HepG2 (cell line): ENCODE data around the gene NR3C2. TPM values are rescaled to one million over a fixed set of nuclear protein-coding genes. Genes with fewer than 3 reads are reported as not detected.

Experiments used
- ATAC-seq: fragments of 200-7000 bp; cut with Tn5 transposase; 3 replicates; pipeline ENCODE4 v1.9.1; 2020; ENCODE audit warnings: mild to moderate bottlenecking, moderate library complexity
- BruUV-seq: library from RNA; stranded (reverse); fragments of 400-500 nt; replicated peaks from 2 replicates; lab custom pipeline; 2021; lab: Mats Ljungman, UMichigan
- CTCF ChIA-PET: fragments of 300-600 bp; formaldehyde crosslinking; extraction: SDS; loops from one replicate; lab custom pipeline; 2021; ENCODE audit warnings: low total read pairs, inconsistent platforms, low intra/inter-chr PET ratio; lab: Yijun Ruan, JAX
- POLR2A ChIA-PET: fragments of 350-600 bp; sonication (Branson Sonifier 250); formaldehyde crosslinking; loops from one replicate; lab custom pipeline; 2020; ENCODE audit warnings: antibody characterized with exemption, inconsistent platforms; lab: Yijun Ruan, JAX
- DNase-seq: peaks from one replicate; pipeline ENCODE4 v3.0.0-alpha.2; 2015; ENCODE audit warnings: low spot score
- FAIRE-seq: peaks from 3 replicates; lab custom pipeline; 2011; peaks lifted over from hg19 to GRCh38; lab: Jason Lieb, UNC
- H2AFZ ChIP-seq: one replicate; pipeline ENCODE4 v1.6.1; 2011; ENCODE audit warnings: low read length, inconsistent platforms
- H3K27ac ChIP-seq: fragments of 300-600 bp; 3 replicates; pipeline ENCODE4 v1.8.0; 2011; ENCODE audit warnings: mixed run types, mild to moderate bottlenecking, mixed read lengths, low read length, inconsistent platforms; ENCODE audit not compliant: insufficient read depth; ENCODE audit errors: extremely low read length
- H3K27me3 ChIP-seq, 2 experiments: fragments of 200-600 bp in 1 of 2; 2 replicates in 1 of 2; 3 replicates in 1 of 2; pipeline versions ENCODE4 v1.6.0 to v1.8.0; 2011; ENCODE audit warnings: low read length in 2 of 2, mild to moderate bottlenecking in 2 of 2, moderate library complexity in 2 of 2, inconsistent platforms in 1 of 2; ENCODE audit not compliant: insufficient read depth in 2 of 2, control insufficient read depth in 1 of 2
- H3K36me3 ChIP-seq, 2 experiments: fragments of 200-600 bp in 1 of 2; replicated peaks in 1 of 2; 2 replicates in 1 of 2; 3 replicates in 1 of 2; pipeline versions ENCODE4 v1.5.1 to v1.8.0; 2011; ENCODE audit warnings: low read length in 2 of 2, inconsistent platforms in 1 of 2; ENCODE audit not compliant: insufficient read depth in 2 of 2, control insufficient read depth in 1 of 2
- H3K4me1 ChIP-seq: 2 replicates; pipeline ENCODE4 v1.5.1; 2012; ENCODE audit warnings: low read length, inconsistent platforms; ENCODE audit not compliant: insufficient read depth
- H3K4me2 ChIP-seq: 2 replicates; pipeline ENCODE4 v1.6.0; 2011; ENCODE audit warnings: low read depth, low read length, inconsistent platforms
- H3K4me3 ChIP-seq, 3 experiments: fragments of 200-600 bp in 1 of 3; sonication (generic), shearing (Covaris generic) in 1 of 3; replicated peaks in 1 of 3; 2 replicates each; pipeline ENCODE4 v1.5.1; 2011 to 2016; ENCODE audit warnings: low read length in 3 of 3, inconsistent platforms in 2 of 3, low read depth in 2 of 3, mild to moderate bottlenecking in 2 of 3, control low read depth in 1 of 3, mixed read lengths in 1 of 3; ENCODE audit not compliant: insufficient read depth in 1 of 3
- H3K79me2 ChIP-seq: one replicate; pipeline ENCODE4 v1.6.1; 2011; ENCODE audit warnings: low read length, inconsistent platforms; ENCODE audit not compliant: insufficient read depth
- H3K9ac ChIP-seq: 2 replicates; pipeline ENCODE4 v1.6.0; 2011; ENCODE audit warnings: mild to moderate bottlenecking, low read depth, low read length, inconsistent platforms; ENCODE audit not compliant: insufficient read depth
- H3K9me3 ChIP-seq: 2 replicates; pipeline ENCODE4 v1.5.1; 2012; ENCODE audit warnings: mild to moderate bottlenecking, low read length
- H4K20me1 ChIP-seq: 2 replicates; pipeline ENCODE4 v1.6.0; 2011; ENCODE audit warnings: inconsistent platforms, mild to moderate bottlenecking, low read length, moderate library complexity; ENCODE audit not compliant: insufficient read depth
- ATF7 ChIP-seq, 2 experiments: fragments of 450-650 bp in 1 of 2; sonication (generic) in 1 of 2; formaldehyde crosslinking in 1 of 2; IDR thresholded peaks; 2 replicates each; pipeline versions ENCODE4 v1.4.0 to v1.6.1; 2016 to 2020; ENCODE audit warnings: antibody characterized with exemption in 1 of 2, mild to moderate bottlenecking in 1 of 2, missing genetic modification reagents in 1 of 2
- CBX1 ChIP-seq: IDR thresholded peaks from one replicate; pipeline ENCODE4 v1.6.1; 2016; ENCODE audit warnings: antibody characterized with exemption, low read depth
- CREB1 ChIP-seq, 2 experiments: fragments of 450-650 bp in 1 of 2; IDR thresholded peaks; 2 replicates each; pipeline ENCODE4 v1.6.1; 2016 to 2017; ENCODE audit warnings: control low read depth in 1 of 2, mild to moderate bottlenecking in 1 of 2, missing compliant biosample characterization in 1 of 2, missing genetic modification characterization in 1 of 2
- HDAC2 ChIP-seq: sonication (generic); formaldehyde crosslinking; IDR thresholded peaks from 2 replicates; pipeline ENCODE4 v1.4.0; 2020; ENCODE audit warnings: missing genetic modification reagents
- HOXD1 ChIP-seq: sonication (generic); formaldehyde crosslinking; IDR thresholded peaks from 2 replicates; pipeline ENCODE4 v1.5.0; 2020; ENCODE audit warnings: missing genetic modification reagents
- LRRFIP1 ChIP-seq: sonication (generic); formaldehyde crosslinking; conservative IDR thresholded peaks from 2 replicates; pipeline ENCODE4 v1.4.0; 2020; ENCODE audit warnings: missing genetic modification reagents
- TP53 ChIP-seq: sonication (generic); formaldehyde crosslinking; conservative IDR thresholded peaks from 2 replicates; pipeline ENCODE4 v1.4.0; 2020; ENCODE audit warnings: missing genetic modification reagents
- ZNF331 ChIP-seq: sonication (generic); formaldehyde crosslinking; IDR thresholded peaks from 2 replicates; pipeline ENCODE4 v1.4.0; 2020; ENCODE audit warnings: missing genetic modification reagents
- ZNF431 ChIP-seq: sonication (generic); formaldehyde crosslinking; IDR thresholded peaks from 2 replicates; pipeline ENCODE4 v1.9.0; 2022; ENCODE audit warnings: missing genetic modification reagents, low read depth, mild to moderate bottlenecking, borderline replicate concordance
- ZNF614 ChIP-seq: IDR thresholded peaks from 2 replicates; pipeline ENCODE4 v1.6.1; 2018; ENCODE audit warnings: missing biosample characterization, missing genetic modification reagents, inconsistent platforms, borderline replicate concordance
- ZNF720 ChIP-seq: sonication (generic); formaldehyde crosslinking; IDR thresholded peaks from 2 replicates; pipeline ENCODE4 v1.4.0; 2020; ENCODE audit warnings: missing genetic modification reagents
- WGBS: methylation state at CpG from one replicate; pipeline ENCODE4 v1.1.6; 2017; ENCODE audit warnings: low lambda C conversion rate; 5-methylcytosine and 5-hydroxymethylcytosine counted together
- in situ Hi-C: cut with HindIII; loops from 2 replicates; pipeline ENCODE4 v1.10.0; 2017; ENCODE audit warnings: low pct_unique_long_range_greater_than_20kb; ENCODE audit not compliant: extremely low pct_ligation_motif_present
- intact Hi-C: fragments of 100-400 bp; cut with micrococcal nuclease; formaldehyde crosslinking; loops from one replicate; pipeline ENCODE4 v1.10.0; 2022; ENCODE audit not compliant: unreplicated experiment
- polyA plus RNA-seq, 8 experiments: library from polyadenylated mRNA; depleted of rRNA in 3 of 8; stranded (reverse) in 7 of 8; unstranded in 1 of 8; fragments of >200 nt; fragmentation: Illumina TruSeq in 4 of 8; extraction: Trizol in 4 of 8; gene quantifications; 2 replicates each; pipeline versions ENCODE4 v1.2.1 to v1.2.3, GENCODE V29; 2011 to 2016; ENCODE audit warnings: low read depth in 4 of 8, missing spikeins in 1 of 8, mixed read lengths in 1 of 8; ENCODE audit not compliant: insufficient read depth in 1 of 8
- total RNA-seq, 5 experiments: library from RNA; depleted of rRNA; stranded (reverse); fragments of >200 nt; fragmentation: Illumina TruSeq; extraction: Trizol; gene quantifications; 2 replicates each; pipeline ENCODE4 v1.2.3, GENCODE V29; 2016; ENCODE audit warnings: low read depth in 1 of 5
- TF ChIP-seq, protein P1 (sequence below): fragments of 450-650 bp; IDR thresholded peaks from 2 replicates; pipeline ENCODE4 v1.6.1; 2017

Gene NR3C2
- total and polyA plus RNA-seq, 2 of the 13 experiments (the other 11 are each of a cell fraction or from before 2014, with no cell fraction given): 0.26 to 0.46 TPM

GRCh38 chr4:148203056-148203898 lies 238.9 kb downstream of the NR3C2 start:
- DNase-seq (no peak), FAIRE-seq (no peak), ATAC-seq (no peak)
- no TSS peak for BruUV-seq
- 27% methylated on average over 14 of the region's 14 CpGs for WGBS
- H3K36me3 ChIP-seq: no peaks in the 10 kb centered on the region
- H4K20me1 ChIP-seq: no peaks in the 10 kb centered on the region
- H3K27me3 ChIP-seq: no peaks in the 10 kb centered on the region; a peak in 1 of 5 replicates
- TF ChIP-seq ZNF331 (CRISPR knock-in tag) (no peak), CBX1 (no peak), HDAC2 (no peak), ZNF431 (CRISPR knock-in tag) (no peak), ZNF720 (CRISPR knock-in tag) (no peak)
- TF ChIP-seq, protein P1, sequence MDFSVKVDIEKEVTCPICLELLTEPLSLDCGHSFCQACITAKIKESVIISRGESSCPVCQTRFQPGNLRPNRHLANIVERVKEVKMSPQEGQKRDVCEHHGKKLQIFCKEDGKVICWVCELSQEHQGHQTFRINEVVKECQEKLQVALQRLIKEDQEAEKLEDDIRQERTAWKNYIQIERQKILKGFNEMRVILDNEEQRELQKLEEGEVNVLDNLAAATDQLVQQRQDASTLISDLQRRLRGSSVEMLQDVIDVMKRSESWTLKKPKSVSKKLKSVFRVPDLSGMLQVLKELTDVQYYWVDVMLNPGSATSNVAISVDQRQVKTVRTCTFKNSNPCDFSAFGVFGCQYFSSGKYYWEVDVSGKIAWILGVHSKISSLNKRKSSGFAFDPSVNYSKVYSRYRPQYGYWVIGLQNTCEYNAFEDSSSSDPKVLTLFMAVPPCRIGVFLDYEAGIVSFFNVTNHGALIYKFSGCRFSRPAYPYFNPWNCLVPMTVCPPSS: no peak
- no peak overlapping the region for H2AFZ ChIP-seq
- in situ Hi-C loops (no loop called here), intact Hi-C loops (no loop called here)
- no peaks in the 10 kb centered on the region for H3K79me2 ChIP-seq
- no peak overlapping the region for H3K4me3 ChIP-seq
- H3K9me3 ChIP-seq: no peaks in the 10 kb centered on the region
- POLR2A ChIA-PET: no interaction called here
- H3K4me2 ChIP-seq: no peak overlapping the region
- H3K27ac ChIP-seq: no peak overlapping the region
- CTCF ChIA-PET: no interaction called here
- no peak overlapping the region for H3K9ac ChIP-seq
- H3K4me1 ChIP-seq: no peaks in the 10 kb centered on the region

DNA sequence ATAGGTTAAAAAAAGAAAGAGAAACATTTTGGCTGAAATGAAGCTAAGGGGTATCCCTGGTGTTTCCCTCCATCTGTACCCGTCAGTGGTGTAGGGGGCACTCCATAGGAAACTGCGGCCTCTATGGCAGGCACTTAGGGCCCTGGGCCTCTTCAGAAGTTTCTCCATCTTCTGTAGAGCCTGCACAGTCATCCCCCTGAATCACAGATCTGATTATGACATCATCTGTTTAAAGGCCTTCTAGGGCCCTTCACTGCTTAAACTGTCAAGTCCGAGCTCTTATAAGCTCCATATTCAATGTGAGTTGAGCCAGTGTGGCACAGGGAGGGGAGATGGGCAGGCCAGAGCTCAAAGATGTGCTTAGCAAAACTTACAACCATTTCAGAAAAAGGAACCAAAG lies 241.3 kb downstream of the NR3C2 start:
- no peak overlapping the region for H3K4me3 ChIP-seq
- FAIRE-seq: no peak
- intact Hi-C loops (no loop called here), in situ Hi-C loops (no loop called here)
- H3K27me3 ChIP-seq: no peaks in the 10 kb centered on the region; a peak in 1 of 5 replicates
- H3K4me2 ChIP-seq: no peak overlapping the region
- TF ChIP-seq LRRFIP1 (CRISPR knock-in tag): no peak
- peak; percentile 74 for TF ChIP-seq ATF7 (IDR thresholded peaks at IDR 0.05)
- no peak for TF ChIP-seq ATF7 (CRISPR knock-in tag; IDR thresholded peaks at IDR 0.05)
- TF ChIP-seq ZNF614: no peak
- no peak for TF ChIP-seq HOXD1 (CRISPR knock-in tag)
- TF ChIP-seq TP53 (CRISPR knock-in tag): no peak
- 0 out of 2 replicates have a peak, but pooled peaks have one; percentile 3 for TF ChIP-seq CREB1 (IDR thresholded peaks at IDR 0.05)
- no peak for TF ChIP-seq CREB1 (CRISPR knock-in tag; IDR thresholded peaks at IDR 0.05)
- CTCF ChIA-PET: no interaction called here
- H3K9me3 ChIP-seq: no peaks in the 10 kb centered on the region
- no peak for ATAC-seq
- 12% methylated on average over 3 of the region's 3 CpGs for WGBS
- H4K20me1 ChIP-seq: no peaks in the 10 kb centered on the region
- no peaks in the 10 kb centered on the region for H3K36me3 ChIP-seq
- no peak overlapping the region for H2AFZ ChIP-seq
- POLR2A ChIA-PET: no interaction called here
- H3K9ac ChIP-seq: no peak overlapping the region
- H3K4me1 ChIP-seq: no peaks in the 10 kb centered on the region
- DNase-seq: no peak
- H3K79me2 ChIP-seq: no peaks in the 10 kb centered on the region
- H3K27ac ChIP-seq: no peak overlapping the region
- no TSS peak for BruUV-seq
